Astrocyte (in vitro differentiated cells and primary cell): ENCODE data around the gene PPP1R9A.

Experiments
- CTCF ChIP-seq: IDR thresholded peaks from 2 replicates; pipeline ENCODE4 v1.5.1; 2011; ENCODE audit warnings: low read depth, mild to moderate bottlenecking, inconsistent platforms, low read length, moderate library complexity; ENCODE audit not compliant: insufficient read depth
- EZH2 ChIP-seq: IDR thresholded peaks from 2 replicates; pipeline ENCODE4 v1.6.1; 2012; ENCODE audit warnings: mild to moderate bottlenecking, low read length, inconsistent platforms; ENCODE audit not compliant: insufficient read depth

GRCh38 chr7:95132500-95132899 is 225.1 kb downstream of the PPP1R9A start:
- TF ChIP-seq CTCF (no peak), EZH2 (no peak)
